B cell (primary cell): ENCODE data around the gene MACO1. TPM values are rescaled to one million over a fixed set of nuclear protein-coding genes. Genes with fewer than 3 reads are reported as not detected.

ENCODE experiments used
- ATAC-seq: fragments of 200-7000 bp; cut with Tn5 transposase; one replicate; pipeline ENCODE4 v1.10.0; 2021; ENCODE audit warnings: low read depth, mild to moderate bottlenecking, moderate number of reproducible peaks, moderate library complexity
- CTCF ChIA-PET: fragments of 350-600 bp; sonication (Branson Sonifier 250); formaldehyde crosslinking; loops from one replicate; lab custom pipeline; 2021; ENCODE audit warnings: antibody characterized with exemption, inconsistent platforms; lab: Charles Lee
- POLR2A ChIA-PET: fragments of 350-600 bp; sonication (Branson Sonifier 250); formaldehyde crosslinking; loops from one replicate; lab custom pipeline; 2021; ENCODE audit warnings: antibody characterized with exemption; lab: Charles Lee
- DNase-seq: peaks from one replicate; pipeline ENCODE4 v3.0.0; 2013
- H2AFZ ChIP-seq: 2 replicates; pipeline ENCODE4 v1.6.1; 2012; ENCODE audit warnings: mild to moderate bottlenecking, low read depth, low read length; ENCODE audit not compliant: insufficient read depth, poor library complexity, severe bottlenecking
- H3K27ac ChIP-seq, 2 donors: 1 replicate in 1 of 2; 2 replicates in 1 of 2; pipeline ENCODE4 v1.5.1; 2012 to 2013; ENCODE audit warnings: low read length in 2 of 2, mild to moderate bottlenecking in 2 of 2, moderate library complexity in 1 of 2
- H3K27me3 ChIP-seq, 4 experiments: fragments of 200-600 bp in 1 of 4; sonication (generic) in 1 of 4; replicated peaks in 1 of 4; 1 replicate in 2 of 4; 2 replicates in 2 of 4; pipeline versions ENCODE4 v1.6.1 to v1.7.0; 2013 to 2016; ENCODE audit warnings: low read length in 3 of 4, mild to moderate bottlenecking in 2 of 4, mixed read lengths in 1 of 4, moderate library complexity in 1 of 4; ENCODE audit not compliant: insufficient read depth in 4 of 4, control insufficient read depth in 3 of 4; ENCODE audit errors: control extremely low read depth in 1 of 4
- H3K36me3 ChIP-seq, 2 experiments: replicated peaks in 1 of 2; 1 replicate in 1 of 2; 2 replicates in 1 of 2; pipeline versions ENCODE4 v1.6.1 to v1.7.1; 2013; ENCODE audit warnings: low read length in 1 of 2; ENCODE audit not compliant: insufficient read depth in 2 of 2, control insufficient read depth in 1 of 2; ENCODE audit errors: control extremely low read depth in 1 of 2, extremely low read depth in 1 of 2
- H3K4me1 ChIP-seq, 2 donors: fragments of 200-600 bp in 1 of 2; sonication (generic) in 1 of 2; 1 replicate in 1 of 2; 2 replicates in 1 of 2; pipeline versions ENCODE4 v1.5.1 to v1.6.1; 2013 to 2017; ENCODE audit warnings: low read length in 2 of 2; ENCODE audit not compliant: control insufficient read depth in 2 of 2, insufficient read depth in 2 of 2
- H3K4me2 ChIP-seq: replicated peaks from 2 replicates; pipeline ENCODE3; 2012; ENCODE audit warnings: mild to moderate bottlenecking, low read depth, low read length; ENCODE audit not compliant: poor library complexity, severe bottlenecking
- H3K4me3 ChIP-seq, 5 experiments: fragments of 200-600 bp in 1 of 5; sonication (generic) in 1 of 5; 1 replicate in 3 of 5; 2 replicates in 2 of 5; pipeline versions ENCODE4 v1.5.1 to v1.7.0; 2011 to 2016; ENCODE audit warnings: low read length in 4 of 5, mild to moderate bottlenecking in 4 of 5, low read depth in 2 of 5, control low read depth in 1 of 5, moderate library complexity in 1 of 5; ENCODE audit not compliant: insufficient read depth in 1 of 5; ENCODE audit errors: control extremely low read depth in 1 of 5, extremely low read depth in 1 of 5
- H3K79me2 ChIP-seq: fragments of 200-600 bp; sonication (generic); one replicate; pipeline ENCODE4 v1.6.0; 2016; ENCODE audit warnings: low read length; ENCODE audit not compliant: control insufficient read depth, insufficient read depth
- H3K9ac ChIP-seq: fragments of 200-600 bp; sonication (generic); 2 replicates; pipeline ENCODE4 v1.6.1; 2017; ENCODE audit warnings: mild to moderate bottlenecking, low read length, moderate library complexity
- H3K9me3 ChIP-seq, 3 donors: one replicate each; pipeline versions ENCODE4 v1.6.1 to v1.7.1; 2013; ENCODE audit warnings: low read length in 2 of 3; ENCODE audit not compliant: control insufficient read depth in 2 of 3, insufficient read depth in 1 of 3; ENCODE audit errors: control extremely low read depth in 1 of 3
- H4K20me1 ChIP-seq: 2 replicates; pipeline ENCODE4 v1.6.0; 2012; ENCODE audit warnings: mild to moderate bottlenecking, low read length; ENCODE audit not compliant: insufficient read depth, control insufficient read depth, poor library complexity, severe bottlenecking
- H3K27ac Mint-ChIP-seq: one replicate; pipeline ENCODE4 v1.8.0; 2021; ENCODE audit warnings: mixed read lengths
- H3K27me3 Mint-ChIP-seq: one replicate; pipeline ENCODE4 v1.8.0; 2021; ENCODE audit warnings: mixed read lengths
- H3K4me1 Mint-ChIP-seq: one replicate; pipeline ENCODE4 v1.8.0; 2021; ENCODE audit warnings: mixed read lengths
- H3K4me3 Mint-ChIP-seq: one replicate; pipeline ENCODE4 v1.8.0; 2021; ENCODE audit warnings: mixed read lengths
- H3K9me3 Mint-ChIP-seq: one replicate; pipeline ENCODE4 v1.8.0; 2022; ENCODE audit warnings: mixed read lengths; ENCODE audit not compliant: insufficient read depth
- CTCF ChIP-seq: fragments of 200-600 bp; IDR thresholded peaks from one replicate; pipeline ENCODE4 v1.8.0; 2022; ENCODE audit warnings: antibody characterized with exemption, mild to moderate bottlenecking
- EZH2 ChIP-seq: IDR thresholded peaks from 2 replicates; pipeline ENCODE4 v1.6.1; 2012; ENCODE audit warnings: borderline replicate concordance, low read depth, mild to moderate bottlenecking, moderate library complexity, low read length; ENCODE audit not compliant: insufficient read depth, poor library complexity, severe bottlenecking
- WGBS: methylation state at CpG from one replicate; pipeline ENCODE4 v1.1.5; 2013; ENCODE audit warnings: missing lambda C conversion rate; ENCODE audit not compliant: insufficient coverage; 5-methylcytosine and 5-hydroxymethylcytosine counted together
- intact Hi-C: fragments of 100-400 bp; cut with micrococcal nuclease; formaldehyde crosslinking; loops from one replicate; pipeline ENCODE4 v1.10.0; 2022
- polyA plus RNA-seq: library from polyadenylated mRNA; depleted of rRNA; stranded (reverse); fragments of >200 nt; gene quantifications from 2 replicates; pipeline ENCODE4 v1.2.3, GENCODE V29; 2012
- total RNA-seq, 2 donors: library from RNA; stranded (reverse); fragments of 120-200 nt in 1 of 2; gene quantifications; 1 replicate in 1 of 2; 2 replicates in 1 of 2; pipeline versions ENCODE4 v1.2.3 to v1.2.4, GENCODE V29; 2013 to 2022

MACO1 gene
- total and polyA plus RNA-seq, 2 donors (not counting 1 experiment from before 2014, with no cell fraction given): 4.9 to 21.2 TPM

- H3K9me3 Mint-ChIP-seq: no peaks in the 10 kb centered on the region
- intact Hi-C loops: no loop called here
- no peak overlapping the region for H3K27ac Mint-ChIP-seq
- no peaks in the 10 kb centered on the region for H4K20me1 ChIP-seq
- no peak overlapping the region for H3K4me2 ChIP-seq
- ATAC-seq (no peak), DNase-seq (no peak)
- ChIA-PET CTCF (interaction anchor here (0.7 to 6.7 kb wide), 10 partner anchors 15 to 313 kb away, joined by 3 to 49 read pairs (median 4); no protein-coding TSS in a partner anchor), POLR2A (no interaction called here)
- no peak for TF ChIP-seq EZH2
- no peak for TF ChIP-seq CTCF
- peaks cover 0 to 2% (median 0%) of the 10 kb centered on the region in 4 experiments for H3K27me3 ChIP-seq
- H3K36me3 ChIP-seq: no peaks in the 10 kb centered on the region
- WGBS: 90% methylated on average over 3 of the region's 5 CpGs
- H3K4me3 Mint-ChIP-seq: no peak overlapping the region
- H3K9me3 ChIP-seq: no peaks in the 10 kb centered on the region
- no peaks in the 10 kb centered on the region for H3K4me1 Mint-ChIP-seq
- no peak overlapping the region for H3K27ac ChIP-seq
- no peak overlapping the region for H3K4me3 ChIP-seq
- H3K79me2 ChIP-seq: no peaks in the 10 kb centered on the region
- H3K9ac ChIP-seq: no peak overlapping the region
- no peak overlapping the region for H2AFZ ChIP-seq
- H3K4me1 ChIP-seq: no peaks in the 10 kb centered on the region
- no peaks in the 10 kb centered on the region for H3K27me3 Mint-ChIP-seq
Observed at GRCh38 chr1:25519624-25520023, 88.9 kb downstream of the MACO1 start.

- Histone ChIP-seq H3K4me1 (no peaks in the 10 kb centered on the region), H3K4me2 (no peak overlapping the region), H2AFZ (peak overlapping the region; percentile 50), H3K9ac (no peak overlapping the region), H3K36me3 (no peaks in the 10 kb centered on the region), H3K9me3 (no peaks in the 10 kb centered on the region), H4K20me1 (no peaks in the 10 kb centered on the region), H3K79me2 (no peaks in the 10 kb centered on the region), H3K4me3 (no peak overlapping the region), H3K27ac (no peak overlapping the region), H3K27me3 (peaks cover 0 to 5% (median 0%) of the 10 kb centered on the region in 4 experiments)
- DNase-seq: peak; percentile 71
- Mint-ChIP-seq H3K9me3 (no peaks in the 10 kb centered on the region), H3K27ac (no peak overlapping the region), H3K27me3 (peaks cover 9% of the 10 kb centered on the region), H3K4me1 (no peaks in the 10 kb centered on the region), H3K4me3 (no peak overlapping the region)
- intact Hi-C loops: no loop called here
- TF ChIP-seq CTCF: peak; percentile 86
- TF ChIP-seq EZH2: no peak
- CTCF ChIA-PET: interaction anchor here (0.7 to 6.7 kb wide), 18 partner anchors 8 to 314 kb away, joined by 3 to 49 read pairs (median 4); no protein-coding TSS in a partner anchor
- WGBS: 18% methylated on average over 2 of the region's 4 CpGs
- POLR2A ChIA-PET: interaction anchor here (0.6 to 0.7 kb wide), 2 partner anchors 47 to 200 kb away, joined by 7 to 8 read pairs; no protein-coding TSS in a partner anchor
- peak; percentile 45 for ATAC-seq
Observed at GRCh38 chr1:25520446-25521061, 89.9 kb downstream of the MACO1 start.
